GM21447 (cell line): ENCODE data around the gene PAPSS2.
"Not testable (repeated sequence)": the region's sequence is repeated elsewhere in the genome, so short reads cannot be mapped to it uniquely, and the experiment has no call there.

ENCODE experiments used
- ATAC-seq: cut with Tn5 transposase; IDR thresholded peaks from one replicate; pipeline ENCODE4 v1.9.1; 2021; ENCODE audit not compliant: unreplicated experiment

Gene PAPSS2

DNA sequence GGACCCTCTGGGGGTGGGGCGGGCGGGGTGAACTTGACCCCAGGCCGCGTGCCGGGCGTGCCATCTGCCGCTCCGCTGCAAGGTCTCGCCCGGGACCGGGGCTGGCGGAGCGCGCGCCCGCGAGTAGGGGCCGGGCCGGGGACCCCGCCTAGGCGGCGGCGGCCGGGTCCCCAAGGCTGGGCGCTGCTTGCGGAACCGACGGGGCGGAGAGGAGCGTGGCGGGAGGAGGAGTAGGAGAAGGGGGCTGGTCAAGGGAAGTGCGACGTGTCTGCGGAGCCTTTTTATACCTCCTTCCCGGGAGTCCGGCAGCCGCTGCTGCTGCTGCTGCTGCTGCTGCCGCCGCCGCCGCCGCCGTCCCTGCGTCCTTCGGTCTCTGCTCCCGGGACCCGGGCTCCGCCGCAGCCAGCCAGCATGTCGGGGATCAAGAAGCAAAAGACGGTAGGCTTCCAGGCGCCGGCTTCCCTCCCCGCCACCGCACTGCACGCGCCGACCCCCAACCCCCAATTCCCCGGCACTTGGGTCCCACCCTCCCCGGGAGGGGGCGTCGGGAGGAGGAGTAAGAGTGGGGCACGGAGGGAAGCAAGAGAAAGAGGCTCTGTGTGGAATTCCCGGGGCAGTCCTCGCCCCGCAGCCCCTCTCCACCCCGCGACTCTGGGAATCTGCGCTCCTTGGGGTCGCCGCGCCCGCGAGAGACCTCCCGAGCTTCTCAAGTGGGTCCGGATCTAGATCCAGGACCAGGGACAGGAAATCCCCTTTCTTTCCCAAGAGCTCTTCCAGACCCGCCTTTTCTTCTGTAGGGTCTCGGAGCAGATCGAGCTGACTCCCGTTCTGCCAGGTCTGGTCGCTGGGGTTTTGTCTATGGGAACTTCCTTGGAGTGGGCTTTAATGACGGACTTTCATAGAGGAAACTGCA lies at the start of gene PAPSS2:
Gene PAPSS2 (plus strand): TSS at position 308 of the 913 bp plus-strand sequence. CDS start 104 bp downstream, at position 412.
- ATAC-seq = peak; percentile 44

DNA sequence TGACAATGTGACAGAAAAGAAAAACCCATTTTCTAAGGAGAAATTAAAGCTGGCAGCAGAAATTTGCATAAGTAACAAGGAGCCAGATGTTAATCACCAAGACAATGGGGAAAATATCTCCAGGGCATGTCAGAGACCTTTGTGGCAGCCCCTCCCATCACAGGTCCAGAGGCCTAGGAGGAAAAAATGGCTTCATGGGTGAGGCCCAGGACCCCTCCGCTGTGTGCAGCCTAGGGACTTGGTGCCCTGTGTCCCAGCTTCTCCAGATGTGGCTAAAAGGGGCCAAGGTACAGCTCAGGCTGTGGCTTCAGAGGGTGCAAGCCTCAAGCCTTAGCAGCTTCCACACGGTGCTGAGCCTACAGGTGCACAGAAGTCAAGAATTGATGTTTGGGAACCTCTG lies 48.3 kb upstream of the PAPSS2 start:
- ATAC-seq = not testable (repeated sequence)

DNA sequence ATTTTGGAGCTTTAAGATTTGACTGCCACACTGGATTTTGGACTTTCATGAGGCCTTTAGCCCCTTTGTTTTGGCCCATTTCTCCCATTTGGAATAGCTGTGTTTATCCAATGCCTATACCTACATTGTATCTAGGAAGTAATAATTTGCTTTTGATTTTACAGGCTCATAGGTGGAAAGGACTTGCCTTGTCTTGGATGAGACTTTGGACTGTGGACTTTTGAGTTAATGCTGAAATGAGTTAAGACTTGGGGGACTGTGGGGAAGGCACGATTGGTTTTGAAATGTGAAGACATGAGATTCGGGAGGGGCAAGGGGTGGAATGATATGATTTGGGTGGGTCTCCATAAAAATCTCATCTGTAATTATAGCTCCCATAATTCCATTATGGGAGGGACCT lies 47.6 kb upstream of the PAPSS2 start:
- ATAC-seq = no peak

DNA sequence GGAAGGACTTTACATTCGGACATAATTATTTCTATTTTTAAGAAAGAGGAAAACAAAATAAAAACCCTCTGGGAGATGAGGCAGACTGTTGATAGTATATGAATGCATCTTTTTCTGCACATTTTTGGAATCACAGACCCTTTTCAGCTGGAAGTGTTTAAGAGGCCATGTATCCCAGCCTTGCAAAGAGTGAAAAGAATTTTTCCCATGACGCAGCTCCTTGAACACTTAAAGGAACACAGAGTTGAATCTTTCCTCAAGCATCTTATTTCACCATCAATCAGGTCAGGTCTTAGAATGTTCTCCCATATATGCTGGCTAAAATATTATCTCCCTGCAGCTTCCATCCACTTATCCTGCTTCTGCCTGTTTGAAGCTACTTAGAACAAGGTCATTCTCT lies 45.9 kb upstream of the PAPSS2 start:
- ATAC-seq = no peak

DNA sequence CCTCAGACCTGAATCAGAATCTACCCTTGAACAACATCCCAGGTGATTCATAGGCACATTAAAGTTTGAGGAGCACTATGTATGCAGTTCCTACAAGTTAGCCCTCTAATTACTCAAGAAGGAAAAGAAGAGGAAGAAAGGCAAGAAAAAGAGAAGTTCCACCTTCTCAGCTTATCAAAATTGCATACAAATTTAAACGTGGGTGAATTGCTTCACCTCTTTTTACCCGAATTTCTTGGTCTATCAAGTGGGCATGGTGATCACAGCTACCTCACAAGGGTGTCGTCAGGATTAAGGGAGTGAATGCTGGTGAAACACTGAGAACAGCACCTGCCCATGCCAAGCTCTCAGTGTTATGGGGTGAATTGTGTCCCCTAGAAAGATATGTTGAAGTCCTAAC lies 43.8 kb upstream of the PAPSS2 start:
- ATAC-seq = no peak

DNA sequence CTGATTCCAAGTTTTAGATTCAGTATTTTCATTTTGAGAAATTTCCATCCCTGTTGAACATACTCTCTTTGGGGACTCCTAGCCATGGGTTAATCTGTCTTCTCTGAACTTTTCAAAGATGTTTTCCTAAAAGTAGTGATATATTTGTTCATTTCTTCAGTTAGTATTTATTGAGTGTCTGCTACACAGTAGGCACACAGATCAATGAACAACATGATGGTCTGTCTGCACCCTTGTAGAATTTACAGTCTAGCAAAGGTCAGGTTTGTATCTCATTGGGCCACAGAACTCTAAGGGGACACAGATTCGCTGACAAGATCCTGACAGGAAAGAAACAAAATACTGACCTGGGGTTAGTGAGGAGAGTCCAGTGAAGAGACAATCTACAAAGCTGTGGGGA lies 42.2 kb upstream of the PAPSS2 start:
- ATAC-seq = no peak

DNA sequence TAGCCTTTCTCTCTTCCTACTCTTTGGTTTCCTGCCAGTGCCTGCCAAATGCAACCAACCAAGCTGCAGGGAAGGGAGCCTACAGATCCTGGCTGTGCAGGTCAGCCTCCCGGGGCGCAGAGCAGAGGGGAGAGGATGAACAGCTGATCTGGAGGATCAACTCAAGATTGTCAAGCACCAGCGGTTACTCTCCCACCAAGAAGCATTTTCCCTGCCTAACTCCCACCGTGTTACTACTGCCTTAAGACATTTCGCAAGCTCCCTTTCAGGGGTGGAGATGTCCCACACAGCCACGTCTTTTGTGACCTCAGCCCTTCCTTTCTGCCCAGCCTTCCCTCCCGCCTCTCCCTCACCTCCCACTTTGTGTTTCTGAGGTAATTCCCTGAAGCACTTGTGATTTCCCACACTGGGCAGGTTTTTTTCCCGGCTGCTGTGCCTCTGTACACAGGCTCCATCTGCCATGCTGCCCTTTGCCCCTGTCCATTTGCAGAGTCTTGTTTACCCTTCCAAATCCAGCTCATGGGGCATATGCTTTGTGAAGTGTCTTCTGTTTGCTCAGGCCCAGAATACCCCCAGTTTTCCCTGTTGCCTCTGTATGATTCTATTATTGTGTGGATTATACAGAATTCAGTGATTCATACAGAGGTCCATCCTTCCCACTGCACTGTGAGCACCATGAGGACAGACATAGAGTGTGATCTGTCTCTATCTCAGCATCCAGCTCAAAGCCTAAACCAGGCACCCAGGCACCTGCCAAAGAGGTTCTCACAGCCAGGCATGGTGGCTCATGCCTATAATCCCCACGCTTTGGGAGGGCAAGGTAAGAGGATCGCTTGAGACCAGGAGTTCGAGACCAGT lies 40.9 kb upstream of the PAPSS2 start:
- ATAC-seq = no peak

DNA sequence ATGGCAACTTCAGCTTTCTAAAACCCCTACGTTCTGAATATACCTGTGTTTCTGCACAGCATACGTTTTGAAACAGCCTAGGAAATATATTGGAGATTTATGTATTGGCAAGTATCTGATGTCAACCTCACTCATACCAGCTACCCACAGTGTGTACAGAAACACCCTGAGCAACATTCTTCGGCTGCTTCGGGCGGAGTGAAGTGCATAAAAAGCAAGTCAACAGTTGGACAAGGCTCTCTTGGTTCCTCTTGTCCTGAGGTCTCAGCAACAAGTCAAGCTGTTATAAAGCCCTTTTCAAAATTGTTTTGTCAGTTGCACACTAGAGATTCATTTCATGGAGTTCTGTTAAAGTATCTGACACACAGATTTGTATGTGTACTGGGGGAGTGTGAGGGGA lies 40.0 kb upstream of the PAPSS2 start:
- no peak for ATAC-seq

DNA sequence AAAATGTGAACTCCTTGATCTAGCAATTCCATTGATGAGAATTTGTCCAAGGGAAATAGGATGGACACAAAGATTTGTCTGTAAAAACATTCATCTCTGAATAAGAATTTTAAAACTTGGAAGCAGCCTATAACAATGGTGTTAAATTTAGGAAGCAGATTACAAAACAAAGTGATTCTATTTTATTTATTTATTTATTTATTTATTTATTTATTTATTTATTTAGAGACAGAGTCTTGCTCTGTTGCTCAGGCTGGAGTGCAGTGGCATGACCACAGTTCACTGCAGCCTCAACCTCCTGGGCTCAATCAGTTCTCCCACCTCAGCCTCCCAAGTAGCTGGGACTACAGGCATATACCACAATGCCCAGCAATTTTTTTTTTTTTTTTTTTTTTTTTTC lies 38.2 kb upstream of the PAPSS2 start:
- ATAC-seq = not testable (repeated sequence)

DNA sequence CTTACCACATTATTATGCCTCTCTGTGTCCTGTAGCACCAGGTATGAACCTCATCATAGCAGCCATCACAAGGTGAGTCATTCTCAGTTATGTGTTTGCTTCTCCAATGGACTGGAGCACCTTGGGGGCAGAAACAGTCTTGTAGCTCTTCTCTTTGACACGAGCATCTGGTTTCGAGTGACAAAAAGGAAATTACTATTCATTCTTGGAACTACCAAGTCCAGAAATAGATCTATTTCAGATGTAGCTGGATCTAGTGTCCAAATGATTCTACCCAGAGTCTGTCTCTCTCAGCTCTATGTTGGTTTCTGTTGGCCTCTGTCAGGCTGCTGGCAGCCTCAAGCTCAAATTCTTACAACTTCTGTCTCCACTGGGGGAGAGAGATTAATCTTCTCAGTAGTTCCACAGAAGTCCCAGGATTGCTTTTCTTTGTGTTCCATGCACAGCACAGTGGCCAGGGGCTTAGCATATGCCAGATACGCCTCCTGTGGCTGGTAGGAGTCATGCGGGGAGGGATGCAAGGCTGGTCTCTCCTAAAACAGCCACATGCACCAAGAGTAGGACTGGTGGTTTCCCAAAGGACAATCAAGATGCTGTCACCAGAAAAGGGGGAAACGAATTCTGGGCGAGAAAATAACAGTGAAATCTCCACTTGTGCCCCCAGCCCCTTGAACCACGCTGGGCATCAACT lies 37.2 kb upstream of the PAPSS2 start:
- ATAC-seq = no peak

DNA sequence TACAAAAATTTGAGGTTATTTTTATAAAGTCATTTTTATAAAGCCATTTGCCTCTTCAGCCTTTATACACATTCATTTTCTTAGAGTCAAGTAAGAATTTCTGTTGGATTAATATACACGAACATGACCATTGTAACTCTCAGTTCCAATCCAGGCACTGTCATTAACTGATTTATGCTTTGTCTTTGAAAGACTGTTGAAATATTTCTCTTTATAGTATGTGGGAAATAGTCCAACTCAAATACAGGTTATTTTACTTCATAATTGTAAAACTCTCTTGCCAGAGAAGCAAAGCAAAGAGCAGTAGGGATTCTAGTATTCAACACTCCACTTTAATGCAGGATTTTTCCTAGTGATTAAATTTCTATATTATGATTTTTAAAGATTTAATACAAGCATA lies 36.5 kb upstream of the PAPSS2 start:
- no peak for ATAC-seq

DNA sequence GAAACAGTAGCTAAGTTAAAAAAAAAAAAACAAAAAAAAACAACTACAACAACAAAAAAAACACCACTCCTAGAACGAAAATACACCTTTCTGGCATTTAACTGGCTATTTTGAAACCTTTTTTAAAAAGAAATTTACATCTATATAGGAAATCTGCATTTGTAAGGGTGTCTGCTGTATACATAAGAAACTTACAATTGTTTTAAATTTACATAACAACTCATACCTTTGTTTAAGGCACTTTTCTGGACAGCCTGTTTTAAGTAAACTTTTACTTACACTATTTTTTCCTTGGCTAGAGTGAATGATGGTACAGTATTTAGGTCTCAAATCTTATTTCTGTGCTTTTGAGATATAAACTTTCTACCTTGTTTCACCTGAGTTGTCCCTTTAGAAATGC lies 34.0 kb upstream of the PAPSS2 start:
- no peak for ATAC-seq

DNA sequence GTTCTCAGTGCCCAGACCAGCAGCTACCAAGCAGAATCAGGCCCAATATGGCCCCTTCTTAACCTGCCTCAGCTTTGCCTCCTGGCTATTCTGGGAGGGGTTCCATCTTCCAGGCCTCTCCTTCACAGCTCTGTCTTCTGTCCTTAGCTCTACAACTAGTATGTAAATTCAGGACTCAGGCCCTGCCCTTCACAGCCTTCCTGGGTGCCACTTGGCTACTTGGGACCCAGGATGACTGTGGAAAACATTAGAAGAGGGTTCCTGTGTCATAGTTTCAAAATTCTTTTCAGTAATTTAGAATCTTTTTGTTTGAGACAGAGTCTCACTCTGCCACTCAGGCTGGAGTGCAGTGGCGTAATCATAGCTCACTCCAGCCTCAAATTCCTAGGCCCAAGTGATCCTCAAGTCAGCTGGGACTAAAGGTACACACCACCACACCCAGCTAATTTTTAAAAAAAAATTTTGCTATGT lies 33.2 kb upstream of the PAPSS2 start:
- ATAC-seq = no peak

DNA sequence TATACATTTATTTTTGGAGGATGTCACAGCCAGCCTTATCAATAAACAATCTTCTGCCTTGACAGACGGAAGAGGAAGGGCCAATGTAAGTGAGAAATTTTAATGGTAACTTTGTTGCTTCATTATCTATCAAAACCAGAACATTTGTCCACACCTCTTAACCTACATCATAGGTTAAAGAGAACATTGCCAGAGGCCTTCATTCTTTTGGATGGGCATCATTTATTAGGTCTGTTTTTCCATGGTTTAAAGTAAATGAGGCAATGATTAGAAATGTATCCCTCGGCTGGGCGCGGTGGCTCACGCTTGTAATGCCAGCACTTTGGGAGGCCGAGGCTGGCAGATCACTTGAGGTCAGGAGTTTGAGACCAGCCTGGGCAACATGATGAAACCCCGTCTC lies 29.5 kb upstream of the PAPSS2 start:
- ATAC-seq = no peak

DNA sequence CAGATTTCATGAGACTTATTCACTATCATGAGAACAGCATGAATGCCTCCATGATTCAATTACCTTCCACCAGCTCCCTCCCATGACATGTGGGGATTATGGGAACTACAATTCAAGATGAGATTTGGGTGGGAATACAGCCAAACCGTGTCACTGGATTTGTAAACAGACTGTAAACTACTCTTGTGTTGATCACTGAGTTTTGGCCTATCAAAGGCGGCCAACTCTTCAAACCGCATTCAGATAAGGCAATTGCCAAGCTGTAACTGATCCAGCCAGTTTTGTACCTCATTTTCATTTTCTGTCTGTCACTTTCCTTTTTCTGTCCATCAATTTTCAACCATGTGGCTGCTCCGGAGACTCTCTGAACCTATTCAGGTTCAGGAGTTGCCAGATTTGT lies 27.2 kb upstream of the PAPSS2 start:
- ATAC-seq = no peak

DNA sequence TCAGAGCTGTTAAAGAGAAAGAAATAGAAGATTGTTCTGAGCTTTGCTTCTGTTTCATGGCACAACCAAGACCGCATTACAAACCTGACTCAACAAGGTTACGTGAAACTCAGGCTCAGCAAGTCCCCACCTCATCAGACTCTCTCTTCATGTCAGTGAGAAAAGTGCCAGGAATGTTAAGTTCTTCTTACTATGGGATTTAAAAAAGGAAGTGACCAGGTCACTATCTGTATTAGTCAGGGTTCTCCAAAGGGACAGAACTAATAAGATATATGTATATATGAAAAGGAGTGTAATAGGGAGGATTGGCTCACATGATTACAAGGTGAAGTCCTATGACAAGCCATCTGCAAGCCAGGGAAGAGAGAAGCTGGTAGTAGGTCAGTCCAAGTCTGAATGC lies 25.4 kb upstream of the PAPSS2 start:
- ATAC-seq = no peak

DNA sequence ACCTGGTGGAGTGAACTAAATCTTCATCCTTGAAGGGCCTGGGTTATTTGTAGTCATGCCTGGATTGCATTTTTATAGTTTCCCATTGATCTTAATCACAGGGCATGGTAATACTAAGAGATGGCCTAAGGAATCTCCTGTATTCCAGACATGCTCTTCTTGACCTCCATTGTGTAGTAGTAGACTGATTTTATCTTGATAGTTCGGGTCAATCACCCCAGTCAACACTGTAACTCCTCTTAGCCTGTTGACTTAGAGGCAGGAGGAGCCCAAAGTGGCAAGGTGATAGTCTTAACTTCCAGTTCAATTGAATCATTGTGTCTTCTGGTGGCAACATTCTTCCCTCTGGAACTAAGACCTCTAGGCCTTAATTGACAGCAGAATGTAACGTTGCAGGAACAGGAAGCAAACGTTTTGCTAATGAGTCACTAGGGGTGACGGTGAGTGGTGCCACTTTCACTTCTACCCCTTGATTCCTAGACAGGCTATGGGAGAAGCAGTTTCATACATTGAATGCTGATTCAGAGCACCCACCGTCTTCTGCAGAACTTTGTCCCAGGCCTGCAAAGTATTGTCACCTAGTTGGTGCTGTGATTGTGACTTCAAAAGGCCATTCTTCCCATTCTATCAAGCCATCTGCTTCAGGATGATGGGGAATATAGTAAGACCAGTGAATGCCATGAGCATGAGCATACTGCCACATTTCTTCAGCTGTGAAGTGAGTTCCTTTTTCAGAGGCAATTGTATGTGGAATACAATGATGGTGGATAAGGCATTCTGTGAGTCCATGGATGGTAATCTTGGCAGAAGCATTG lies 24.0 kb upstream of the PAPSS2 start:
- ATAC-seq = peak; percentile 94

DNA sequence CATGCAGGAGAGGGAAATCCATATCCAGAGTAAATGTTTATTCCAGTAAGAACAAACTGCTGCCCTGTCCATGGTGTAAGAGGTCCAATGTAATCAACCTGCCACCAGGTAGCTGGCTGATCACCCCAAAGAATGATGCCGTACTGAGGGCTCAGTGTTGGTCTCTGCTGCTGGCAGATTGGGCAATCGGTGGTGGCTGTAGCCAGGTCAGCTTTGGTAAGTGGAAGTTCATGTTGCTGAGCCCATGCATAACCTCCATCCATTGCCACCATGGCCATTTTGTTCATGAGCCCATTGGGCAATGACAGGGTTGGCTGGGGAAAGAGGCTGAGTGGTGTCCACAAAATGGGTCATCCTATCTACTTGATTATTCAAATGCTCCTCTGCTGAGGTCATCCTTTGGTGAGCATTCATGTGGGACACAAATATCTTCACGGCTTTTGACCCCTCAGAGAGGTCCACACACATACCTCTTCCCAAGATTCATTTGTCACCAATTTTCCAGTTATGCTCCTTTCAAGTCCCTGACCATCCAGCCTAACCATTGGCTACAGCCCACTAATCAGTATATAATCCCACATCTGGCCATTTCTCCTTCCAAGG lies 23.3 kb upstream of the PAPSS2 start:
- ATAC-seq = no peak

DNA sequence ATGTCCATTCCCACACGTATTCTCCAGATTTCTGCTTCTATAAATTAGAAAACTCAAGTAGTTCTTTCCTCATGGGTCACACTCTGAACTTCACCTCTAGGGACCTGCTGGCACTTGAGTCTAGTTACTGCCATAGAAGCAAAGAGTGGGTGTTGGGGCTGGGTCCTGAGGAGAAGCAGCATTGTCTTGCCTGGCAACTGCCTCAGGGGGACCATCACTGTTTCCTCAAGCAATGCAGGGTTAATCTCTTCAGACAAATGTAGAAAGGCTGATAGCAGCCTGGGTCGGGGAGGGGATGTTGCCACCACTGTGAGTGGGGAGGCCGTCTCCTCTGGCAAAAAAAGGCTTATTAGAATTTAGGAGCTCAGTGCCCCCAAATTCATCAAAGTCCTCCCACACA lies 20.2 kb upstream of the PAPSS2 start:
- ATAC-seq = no peak

DNA sequence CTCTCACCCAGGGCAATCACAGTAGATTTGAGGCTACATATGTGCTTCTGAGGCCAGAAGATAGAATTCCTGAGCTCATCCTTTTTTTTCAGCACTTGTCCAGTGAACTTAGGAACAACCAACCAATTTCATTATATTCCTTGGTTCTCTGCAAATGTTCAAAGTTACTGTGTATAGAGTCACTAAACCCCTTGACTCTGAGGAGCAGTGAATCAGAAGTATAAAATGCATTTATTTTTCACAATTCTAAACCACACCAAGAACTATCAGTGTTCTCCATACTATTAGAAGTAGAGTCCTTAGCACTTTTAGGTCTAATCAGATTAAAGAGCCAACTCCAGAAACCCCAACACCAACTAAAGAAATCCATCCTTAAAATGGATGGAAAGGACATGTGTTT lies 19.6 kb upstream of the PAPSS2 start:
- no peak for ATAC-seq
